ENCODE measurements around the gene ADGRL1. TPM values are rescaled to one million over a fixed set of nuclear protein-coding genes. Genes with fewer than 3 reads are reported as not detected.
"Not testable (repeated sequence)": the region's sequence is repeated elsewhere in the genome, so short reads cannot be mapped to it uniquely, and the experiment has no call there.

The ADGRL1 gene
- total RNA-seq, 1 donor from 2014 or later: 106 TPM

DNA sequence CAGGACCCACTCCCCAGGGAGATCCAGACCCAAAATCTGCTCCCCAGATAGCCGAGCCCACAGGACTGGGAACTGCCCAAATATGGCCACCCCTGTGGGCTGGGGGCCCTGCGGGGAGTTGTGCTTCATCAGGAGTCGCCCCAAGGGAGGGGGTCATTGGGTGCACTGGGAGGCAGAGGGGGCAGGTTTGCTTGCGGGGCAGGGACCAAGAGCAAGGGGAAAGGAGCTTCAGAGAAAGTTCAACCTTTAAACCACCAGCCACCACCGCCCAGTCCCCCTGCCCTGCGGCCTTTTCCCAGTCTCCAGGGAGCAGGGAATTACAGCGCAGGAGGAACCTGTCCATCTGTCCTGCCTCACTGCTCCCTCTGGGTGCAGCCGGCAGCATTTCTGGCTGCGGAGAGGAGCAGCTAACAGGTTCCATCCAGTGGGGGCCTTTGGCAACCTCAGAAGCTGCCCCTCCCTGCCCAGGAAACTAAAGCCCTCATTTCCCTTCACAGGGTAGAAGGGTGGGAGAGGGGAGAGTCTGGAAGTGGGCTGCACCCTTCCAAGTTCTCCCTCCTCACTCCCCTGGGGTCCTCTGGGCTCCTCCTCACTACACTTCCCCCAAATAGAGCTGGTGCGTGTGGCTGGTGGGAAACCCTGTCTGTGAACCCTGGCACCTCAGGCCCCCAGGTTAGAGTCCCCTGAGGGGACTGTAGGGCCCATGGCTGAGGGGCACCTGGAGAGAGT is 55.8 kb downstream of the ADGRL1 start:
- Mint-ChIP-seq H3K4me3 (no peak overlapping the region), H3K4me1 (peaks cover 20% of the 10 kb centered on the region), H3K9me3 (no peaks in the 10 kb centered on the region), H3K27ac (no peak overlapping the region), H3K27me3 (ENCODE audit: low read depth) (no peaks in the 10 kb centered on the region), H3K36me3 (peaks cover 18% of the 10 kb centered on the region)
- TF ChIP-seq, protein P1, sequence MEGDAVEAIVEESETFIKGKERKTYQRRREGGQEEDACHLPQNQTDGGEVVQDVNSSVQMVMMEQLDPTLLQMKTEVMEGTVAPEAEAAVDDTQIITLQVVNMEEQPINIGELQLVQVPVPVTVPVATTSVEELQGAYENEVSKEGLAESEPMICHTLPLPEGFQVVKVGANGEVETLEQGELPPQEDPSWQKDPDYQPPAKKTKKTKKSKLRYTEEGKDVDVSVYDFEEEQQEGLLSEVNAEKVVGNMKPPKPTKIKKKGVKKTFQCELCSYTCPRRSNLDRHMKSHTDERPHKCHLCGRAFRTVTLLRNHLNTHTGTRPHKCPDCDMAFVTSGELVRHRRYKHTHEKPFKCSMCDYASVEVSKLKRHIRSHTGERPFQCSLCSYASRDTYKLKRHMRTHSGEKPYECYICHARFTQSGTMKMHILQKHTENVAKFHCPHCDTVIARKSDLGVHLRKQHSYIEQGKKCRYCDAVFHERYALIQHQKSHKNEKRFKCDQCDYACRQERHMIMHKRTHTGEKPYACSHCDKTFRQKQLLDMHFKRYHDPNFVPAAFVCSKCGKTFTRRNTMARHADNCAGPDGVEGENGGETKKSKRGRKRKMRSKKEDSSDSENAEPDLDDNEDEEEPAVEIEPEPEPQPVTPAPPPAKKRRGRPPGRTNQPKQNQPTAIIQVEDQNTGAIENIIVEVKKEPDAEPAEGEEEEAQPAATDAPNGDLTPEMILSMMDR (IDR thresholded peaks at IDR 0.05; ENCODE audit: unreplicated experiment): no peak
- DNase-seq (ENCODE audit: low spot score in 2 of 2, unreplicated experiment in 2 of 2): no peak

DNA sequence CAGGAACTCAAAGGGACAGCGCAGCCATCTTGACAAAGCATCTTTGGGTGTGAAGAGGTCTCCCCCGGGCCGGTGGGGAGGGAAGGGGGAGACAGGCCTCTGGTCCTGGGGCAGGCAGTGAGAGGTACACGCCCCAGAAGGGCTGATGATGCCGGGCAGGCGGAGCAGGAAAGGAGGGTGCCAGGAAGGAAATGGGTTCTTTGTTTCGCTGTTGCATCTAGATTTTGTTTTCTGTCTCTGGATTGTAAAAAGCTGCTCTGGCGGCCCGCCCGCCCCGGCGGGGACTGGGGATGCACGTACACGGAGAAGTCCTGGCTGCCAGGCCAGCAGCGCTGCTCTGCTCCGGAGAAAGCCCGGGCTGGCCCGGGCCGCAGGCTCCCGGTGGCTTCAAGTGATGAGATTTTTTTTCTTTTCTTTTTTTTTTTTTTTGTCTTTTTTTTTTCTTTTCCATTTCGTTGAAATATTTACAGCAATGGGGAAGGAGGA is 56.4 kb downstream of the ADGRL1 start:
- TF ChIP-seq, protein P1 (IDR thresholded peaks at IDR 0.05; ENCODE audit: unreplicated experiment): no peak
- Mint-ChIP-seq H3K9me3 (no peaks in the 10 kb centered on the region), H3K27me3 (ENCODE audit: low read depth) (no peaks in the 10 kb centered on the region), H3K4me1 (peaks cover 20% of the 10 kb centered on the region), H3K27ac (no peak overlapping the region), H3K4me3 (no peak overlapping the region), H3K36me3 (peaks cover 13% of the 10 kb centered on the region)
- DNase-seq (ENCODE audit: low spot score in 2 of 2, unreplicated experiment in 2 of 2): no peak

DNA sequence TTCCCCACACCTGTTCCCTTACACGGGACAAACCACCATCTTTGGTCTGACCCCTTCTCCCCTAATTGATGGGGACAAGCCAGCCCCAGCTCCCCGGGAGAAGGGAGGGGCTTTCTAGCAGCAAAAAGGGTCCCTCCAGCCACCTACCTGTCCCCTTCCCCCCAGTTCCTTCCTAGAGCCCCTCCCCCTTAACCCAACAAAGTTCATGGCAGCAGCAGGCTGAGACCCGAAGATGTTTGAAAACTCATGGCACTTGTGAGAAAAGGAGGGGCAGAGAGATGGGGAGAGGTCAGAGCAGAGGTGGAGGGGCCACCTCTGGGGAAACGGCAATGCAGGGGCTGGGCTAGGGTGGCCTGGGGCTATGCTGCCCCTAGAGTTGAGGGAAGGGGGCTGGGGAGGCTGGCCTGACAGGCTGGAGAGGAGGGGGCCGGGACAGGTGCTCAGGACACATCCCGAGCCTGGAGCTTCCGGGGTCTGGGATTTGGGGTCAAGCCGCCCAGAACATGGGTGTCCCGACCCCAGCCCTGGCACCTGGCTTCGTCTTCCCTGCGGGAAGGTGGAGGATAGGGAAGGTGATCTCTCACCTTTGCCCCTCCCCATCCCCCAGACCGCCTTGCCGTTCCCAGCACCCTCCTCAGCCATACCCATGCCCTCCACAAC is 57.1 kb downstream of the ADGRL1 start:
- TF ChIP-seq, protein P1 (IDR thresholded peaks at IDR 0.05; ENCODE audit: unreplicated experiment): no peak
- Mint-ChIP-seq H3K27ac (no peak overlapping the region), H3K9me3 (no peaks in the 10 kb centered on the region), H3K4me3 (no peak overlapping the region), H3K4me1 (peaks cover 20% of the 10 kb centered on the region), H3K36me3 (peaks cover 11% of the 10 kb centered on the region), H3K27me3 (ENCODE audit: low read depth) (no peaks in the 10 kb centered on the region)
- no peak for DNase-seq (ENCODE audit: low spot score in 2 of 2, unreplicated experiment in 2 of 2)

DNA sequence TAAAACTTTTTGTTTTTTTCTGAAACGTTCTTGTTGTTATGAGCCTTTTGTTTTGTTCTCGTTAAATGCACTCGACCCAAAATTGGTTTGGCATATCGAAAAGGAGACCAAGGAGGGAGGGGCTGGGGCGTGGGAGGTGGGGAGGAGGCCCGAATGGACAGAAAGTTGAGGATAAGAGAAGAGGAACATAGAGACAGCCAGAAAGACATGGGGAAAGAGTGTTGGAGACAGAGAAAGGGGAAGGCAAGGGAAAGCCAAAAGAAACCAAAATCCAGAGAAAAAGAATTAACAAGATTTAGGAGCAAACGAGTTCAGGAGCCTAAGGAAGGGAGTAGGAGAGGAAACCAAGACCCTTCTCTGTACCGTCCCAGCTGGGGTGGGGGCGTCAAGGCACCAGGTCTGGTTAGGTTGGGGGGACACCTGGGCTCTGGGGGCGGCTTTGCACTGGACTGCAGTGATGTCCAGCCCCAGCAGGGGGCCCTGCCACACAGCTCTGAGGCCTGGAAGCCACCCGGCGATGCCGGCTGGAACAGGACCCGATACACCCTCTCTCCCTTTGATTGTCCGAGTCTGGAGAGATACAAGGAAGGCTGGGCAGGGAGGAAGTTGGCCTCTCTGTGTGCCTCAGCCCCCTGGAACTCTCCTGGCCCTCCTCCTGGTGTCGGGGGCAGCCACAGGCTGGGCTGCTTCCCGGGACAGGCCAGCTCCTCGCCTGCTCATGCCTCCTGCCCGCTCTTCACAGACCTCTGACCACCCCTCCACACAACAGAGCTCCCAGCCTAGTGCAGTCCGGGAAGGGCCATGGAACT is 58.0 kb downstream of the ADGRL1 start:
- H3K27me3 Mint-ChIP-seq (ENCODE audit: low read depth): no peaks in the 10 kb centered on the region
- peaks cover 9% of the 10 kb centered on the region for H3K36me3 Mint-ChIP-seq
- TF ChIP-seq, protein P1 (IDR thresholded peaks at IDR 0.05; ENCODE audit: unreplicated experiment): peak; percentile 70
- no peaks in the 10 kb centered on the region for H3K9me3 Mint-ChIP-seq
- H3K4me1 Mint-ChIP-seq: peaks cover 20% of the 10 kb centered on the region
- H3K27ac Mint-ChIP-seq: peak overlapping the region; percentile 66
- H3K4me3 Mint-ChIP-seq: no peak overlapping the region
- DNase-seq (ENCODE audit: low spot score in 2 of 2, unreplicated experiment in 2 of 2): peak in 1 of 2 experiments; percentile 79

DNA sequence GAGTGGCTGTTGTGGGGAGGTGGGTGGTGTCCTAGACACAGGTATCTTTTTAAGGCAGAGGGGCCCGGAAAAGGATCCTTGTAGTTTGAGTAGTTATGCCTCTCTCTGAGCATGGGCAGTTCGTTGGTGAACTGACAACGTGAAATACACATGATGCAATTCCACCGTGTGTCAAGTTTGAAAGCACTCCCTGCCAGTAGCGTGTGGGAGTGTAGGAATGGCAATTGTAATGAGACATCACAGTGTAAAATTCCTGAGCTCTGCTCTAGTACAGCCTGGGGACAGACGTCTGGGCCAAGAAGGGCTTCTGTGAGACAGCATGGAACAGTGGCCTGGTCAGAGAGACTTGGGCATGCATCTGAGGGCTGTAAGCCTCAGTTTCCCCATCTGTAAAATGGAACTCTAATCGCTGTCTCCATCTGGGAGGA is 59.2 kb downstream of the ADGRL1 start:
- Mint-ChIP-seq H3K27ac (peak overlapping the region; percentile 59), H3K9me3 (no peaks in the 10 kb centered on the region), H3K27me3 (ENCODE audit: low read depth) (no peaks in the 10 kb centered on the region), H3K36me3 (peaks cover 3% of the 10 kb centered on the region), H3K4me1 (peaks cover 28% of the 10 kb centered on the region), H3K4me3 (no peak overlapping the region)
- TF ChIP-seq, protein P1 (IDR thresholded peaks at IDR 0.05; ENCODE audit: unreplicated experiment): no peak
- no peak for DNase-seq (ENCODE audit: low spot score in 2 of 2, unreplicated experiment in 2 of 2)

DNA sequence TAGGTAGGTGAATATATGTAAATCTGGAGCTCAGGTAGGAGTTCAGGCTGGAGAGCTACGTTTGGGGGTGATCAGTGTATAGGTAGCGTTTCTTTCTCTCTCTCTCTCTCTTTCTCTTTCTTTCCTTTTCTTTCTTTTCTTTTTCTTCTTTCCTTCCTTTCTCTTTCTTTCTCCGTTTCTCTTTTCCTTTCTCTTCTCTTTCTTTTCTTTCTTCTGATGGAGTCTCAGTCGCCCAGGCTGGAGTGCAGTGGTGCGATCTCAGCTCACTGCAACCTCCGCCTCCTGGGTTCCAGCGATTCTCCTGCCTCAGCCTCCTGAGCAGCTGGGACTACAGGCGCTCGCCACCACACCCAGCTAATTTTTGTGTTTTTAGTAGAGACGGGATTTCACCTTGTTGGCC is 59.8 kb downstream of the ADGRL1 start:
- not testable (repeated sequence) for H3K36me3 Mint-ChIP-seq; H3K27me3 Mint-ChIP-seq (ENCODE audit: low read depth); H3K4me3 Mint-ChIP-seq; H3K9me3 Mint-ChIP-seq; DNase-seq (ENCODE audit: low spot score in 2 of 2, unreplicated experiment in 2 of 2)
- H3K27ac Mint-ChIP-seq: peak overlapping the region; percentile 14
- H3K4me1 Mint-ChIP-seq: peaks cover 28% of the 10 kb centered on the region
